HG03354 (cell line): ENCODE measurements around the gene GOLGA6L7.
"Not testable (repeated sequence)": the region's sequence is repeated elsewhere in the genome, so short reads cannot be mapped to it uniquely, and the experiment has no call there.

Experiments used
- ATAC-seq: cut with Tn5 transposase; IDR thresholded peaks from one replicate; pipeline ENCODE4 v1.9.1; 2021; ENCODE audit warnings: mild to moderate bottlenecking; ENCODE audit not compliant: unreplicated experiment, poor library complexity, severe bottlenecking

GOLGA6L7 gene

GRCh38 chr15:28849271-28849670 is 827 bp upstream of the GOLGA6L7 start:
- not testable (repeated sequence) for ATAC-seq

DNA sequence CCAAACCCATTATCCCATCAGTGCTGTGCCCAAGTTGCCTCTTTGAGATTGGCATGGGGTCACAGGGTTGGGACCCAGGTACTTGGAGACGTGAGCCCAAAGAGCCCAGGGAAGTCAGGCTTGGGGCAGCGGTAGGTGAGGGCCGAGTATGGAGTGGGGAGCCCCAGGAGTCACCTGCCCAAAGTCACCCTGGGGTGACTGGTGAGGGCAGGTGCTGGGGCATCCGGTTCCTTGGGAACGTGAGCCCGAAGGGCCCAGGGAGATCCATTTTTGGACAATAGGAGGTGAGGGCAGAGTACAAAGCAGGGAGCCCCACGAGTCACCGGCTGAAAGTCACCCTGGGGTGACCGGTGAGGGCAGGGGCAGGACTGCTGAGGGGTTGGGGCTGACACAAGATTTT is 485 bp downstream of the GOLGA6L7 start:
- ATAC-seq = not testable (repeated sequence)

DNA sequence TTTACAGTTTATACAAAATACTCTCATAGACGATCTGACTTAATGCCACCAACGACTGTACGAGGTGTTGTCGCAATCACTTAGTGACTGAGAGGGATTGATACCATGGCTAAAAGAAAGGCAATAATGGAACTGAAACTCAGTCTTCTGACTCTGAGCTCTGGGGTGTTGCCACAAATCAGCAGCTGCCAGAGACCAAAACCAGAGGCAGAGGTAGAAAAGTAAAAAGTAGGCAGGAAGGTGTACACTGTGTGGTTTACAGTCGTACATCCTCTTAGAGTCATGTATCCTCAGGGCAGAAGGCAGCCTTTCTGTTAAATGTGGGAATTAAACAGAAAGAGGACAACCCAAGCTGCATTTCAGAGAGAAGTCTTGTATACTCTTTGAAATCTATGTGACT is 1.2 kb downstream of the GOLGA6L7 start:
- ATAC-seq = peak; percentile 98

DNA sequence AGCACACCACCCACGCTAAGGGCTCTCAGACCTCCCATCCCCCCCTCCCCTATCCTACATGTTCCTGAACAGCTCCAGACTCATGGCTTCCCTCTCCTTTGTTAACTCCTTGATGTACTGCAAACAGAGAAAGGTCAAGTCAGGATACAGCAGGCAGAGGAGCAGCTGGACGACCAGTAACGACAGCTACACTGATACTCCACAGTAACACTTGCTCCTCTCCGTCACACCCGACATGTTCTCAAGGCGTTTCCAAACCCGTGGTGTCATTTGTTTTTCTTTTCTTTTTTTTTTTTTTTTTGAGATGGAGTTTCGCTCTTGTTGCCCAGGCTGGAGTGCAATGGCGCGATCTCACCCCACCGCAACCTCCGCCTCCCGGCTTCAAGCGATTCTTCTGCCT is 4.3 kb downstream of the GOLGA6L7 start:
- ATAC-seq = not testable (repeated sequence)

DNA sequence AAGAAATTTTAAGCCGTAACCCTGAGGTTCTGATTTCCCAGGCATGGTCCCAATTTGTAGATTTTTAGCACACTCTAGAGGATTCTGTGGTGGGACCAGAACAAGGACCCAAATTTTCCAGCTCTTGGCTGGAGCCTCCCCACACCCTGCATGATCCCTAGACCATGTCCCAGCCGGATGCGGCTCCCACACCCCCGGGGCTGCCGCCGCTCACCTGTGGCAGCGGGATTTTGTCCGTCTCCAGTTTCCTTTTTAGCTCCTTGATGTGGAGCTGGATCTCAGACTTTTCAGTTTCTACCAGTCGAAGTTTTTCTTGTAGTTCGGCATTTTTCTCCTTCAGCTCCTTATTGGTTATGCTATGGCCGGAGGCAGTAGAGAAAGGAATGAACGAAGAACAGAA is 4.9 kb downstream of the GOLGA6L7 start:
- not testable (repeated sequence) for ATAC-seq

- not testable (repeated sequence) for ATAC-seq
Observed at GRCh38 chr15:28842210-28842609, 6.2 kb downstream of the GOLGA6L7 start.

- not testable (repeated sequence) for ATAC-seq
Observed at GRCh38 chr15:28840285-28840684, 8.2 kb downstream of the GOLGA6L7 start.

DNA sequence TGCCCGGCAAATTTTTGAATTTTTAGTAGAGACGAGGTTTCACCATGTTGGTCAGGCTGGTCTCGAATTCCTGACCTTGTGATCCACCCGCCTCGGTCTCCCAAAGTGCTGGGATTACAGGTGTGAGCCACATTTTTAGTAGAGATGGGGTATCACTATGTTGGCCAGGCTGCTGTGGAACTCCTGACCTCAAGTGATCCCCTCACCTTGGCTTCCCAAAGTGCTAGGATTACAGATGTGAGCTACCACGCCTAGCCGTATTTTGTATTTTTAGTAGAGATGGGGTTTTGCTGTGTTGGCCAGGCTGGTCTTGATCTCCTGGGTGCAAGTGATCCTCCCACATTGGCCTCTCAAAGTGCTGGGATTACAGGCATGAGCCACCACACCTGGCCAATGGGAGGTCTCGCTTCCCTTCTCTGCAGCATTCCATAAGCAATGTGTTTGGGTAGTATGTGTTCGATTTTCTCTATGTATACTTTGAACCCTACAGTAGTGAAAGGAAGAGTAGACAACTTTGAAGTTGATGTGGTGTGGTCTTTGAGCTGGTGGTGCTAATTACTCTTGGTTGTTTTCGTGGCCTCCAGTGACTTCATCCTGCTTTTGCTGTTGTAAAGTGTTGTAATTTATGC is 13.4 kb downstream of the GOLGA6L7 start:
- ATAC-seq = not testable (repeated sequence)

DNA sequence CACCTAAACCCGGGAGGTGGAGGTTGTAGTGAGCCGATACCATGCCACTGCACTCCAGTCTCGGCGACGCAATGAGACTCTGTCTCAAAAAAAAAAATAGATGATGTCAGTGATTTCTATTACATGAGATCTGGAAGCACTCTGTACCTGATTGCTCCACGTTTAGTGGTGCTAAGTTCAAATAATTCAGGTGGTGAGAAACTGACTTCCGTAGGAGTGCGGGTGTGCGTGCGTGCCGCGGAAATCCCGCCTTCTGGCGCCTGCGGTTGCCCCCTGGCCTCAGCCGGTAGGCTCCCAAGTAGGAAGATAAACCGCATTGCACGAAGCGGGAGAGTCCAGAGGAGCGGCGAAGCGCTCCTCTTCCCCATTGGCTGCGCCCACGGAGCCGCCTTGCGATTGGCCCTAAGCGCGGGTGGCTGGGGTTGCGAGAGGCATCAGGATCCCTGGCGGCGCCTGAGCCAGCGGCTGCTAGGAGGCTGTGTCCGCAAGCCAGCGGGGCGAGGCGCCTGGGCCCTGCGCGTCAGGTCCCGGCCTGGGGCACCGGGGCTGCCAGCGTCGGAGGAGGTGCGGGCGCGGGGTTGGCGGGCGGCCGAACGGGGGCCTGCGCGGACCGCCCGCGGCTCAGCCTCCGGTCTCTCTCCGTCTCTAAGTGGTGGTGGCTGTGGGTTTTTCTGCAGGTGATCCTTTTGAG is 16.4 kb downstream of the GOLGA6L7 start:
- not testable (repeated sequence) for ATAC-seq

GRCh38 chr15:28821420-28821819 is 27.0 kb downstream of the GOLGA6L7 start:
- not testable (repeated sequence) for ATAC-seq

GRCh38 chr15:28819930-28820295 is 28.5 kb downstream of the GOLGA6L7 start:
- ATAC-seq = not testable (repeated sequence)

DNA sequence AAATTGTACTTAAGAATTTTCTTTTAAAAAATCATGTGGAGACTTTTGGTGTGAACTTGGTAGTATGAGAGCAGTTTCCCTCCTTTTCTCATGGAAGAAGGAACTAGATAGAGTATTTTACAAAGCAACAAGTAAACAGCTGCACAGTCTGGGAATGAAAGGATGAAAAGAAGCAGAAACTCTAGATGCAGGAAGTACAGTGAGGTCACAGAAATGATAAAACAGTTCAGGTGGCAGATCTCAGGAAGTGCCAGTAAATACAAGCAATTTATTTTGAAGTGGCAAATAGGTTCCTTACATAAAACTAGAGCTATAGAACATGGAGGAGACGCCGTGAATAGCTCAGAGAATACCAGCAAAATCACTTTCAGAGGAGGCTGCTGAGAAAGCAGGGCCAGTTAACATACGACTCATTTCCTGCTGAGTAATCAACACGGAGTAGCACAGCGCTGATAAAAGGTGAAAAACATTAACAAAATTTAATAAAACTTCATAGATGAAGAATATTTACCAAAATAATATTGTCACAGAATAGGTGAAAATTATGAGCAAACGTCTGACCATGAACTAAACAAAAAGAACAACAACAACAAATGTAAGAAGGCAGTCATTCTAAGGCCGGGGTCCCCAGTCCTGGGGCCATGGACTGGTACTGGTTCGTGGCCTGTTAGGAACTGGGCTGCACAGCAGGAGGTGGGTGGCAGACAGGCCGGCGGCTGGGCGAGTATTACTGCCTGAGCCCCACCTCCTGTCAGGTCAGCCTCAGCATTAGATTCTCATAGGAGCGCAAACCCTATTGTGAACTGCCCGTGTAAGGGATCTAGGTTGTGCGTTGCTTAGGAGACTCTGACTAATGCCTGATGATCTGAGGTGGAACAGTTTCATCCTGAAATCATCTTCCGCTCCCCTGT is 29.2 kb downstream of the GOLGA6L7 start:
- ATAC-seq = not testable (repeated sequence)

GRCh38 chr15:28818168-28818567 is 30.3 kb downstream of the GOLGA6L7 start:
- ATAC-seq = not testable (repeated sequence)

GRCh38 chr15:28814059-28814458 is 34.4 kb downstream of the GOLGA6L7 start:
- not testable (repeated sequence) for ATAC-seq

DNA sequence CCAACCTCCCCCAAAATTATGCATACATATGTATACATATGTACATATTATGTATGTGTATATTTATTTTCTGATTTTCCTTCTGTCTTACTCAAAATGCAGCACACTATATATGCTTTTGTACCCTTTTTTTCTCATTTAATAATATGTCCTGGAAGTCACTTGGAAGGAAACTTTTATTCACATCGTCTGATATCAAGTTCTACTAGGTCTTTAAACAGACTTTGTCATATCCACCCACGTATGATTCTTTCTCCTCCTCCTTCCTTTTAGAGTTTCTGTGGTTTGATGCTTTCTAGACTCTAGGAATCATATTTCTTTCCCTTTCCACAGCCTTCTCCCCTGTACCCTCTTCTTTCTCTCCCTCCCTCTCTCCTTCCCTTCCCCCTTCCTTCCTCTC is 35.1 kb downstream of the GOLGA6L7 start:
- not testable (repeated sequence) for ATAC-seq

DNA sequence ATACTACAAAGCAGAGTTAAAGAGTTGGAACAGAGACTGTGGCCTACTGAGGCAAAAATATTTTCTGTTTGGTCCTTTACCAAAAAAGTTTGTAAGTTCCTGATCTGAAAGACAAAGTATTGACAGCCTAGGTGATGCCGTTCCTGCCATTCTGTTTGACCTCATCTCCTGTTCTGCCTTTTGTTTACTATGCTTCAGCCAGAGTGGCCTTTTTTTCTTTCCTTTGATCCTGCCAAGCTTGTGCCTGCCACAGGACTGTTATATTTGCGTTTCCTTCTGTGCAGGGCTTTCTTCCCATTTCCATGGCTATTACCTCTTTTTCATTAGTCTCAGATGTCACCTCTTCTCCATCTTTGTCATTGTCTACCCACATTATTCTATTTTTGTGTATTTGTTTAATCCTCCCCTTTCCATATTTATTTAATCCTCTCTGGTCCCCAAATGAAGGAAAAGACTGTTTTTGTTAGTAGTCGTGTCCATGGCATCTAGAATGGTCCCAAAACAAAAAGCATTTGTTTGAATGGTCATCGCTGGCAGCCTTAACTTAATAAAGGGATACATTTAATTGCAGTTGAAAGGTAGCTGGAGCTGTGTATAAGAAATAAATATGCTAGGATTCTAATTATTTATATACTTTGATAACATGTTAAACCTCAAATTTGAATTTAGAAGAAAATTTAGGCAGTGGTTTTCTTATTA is 36.4 kb downstream of the GOLGA6L7 start:
- not testable (repeated sequence) for ATAC-seq

DNA sequence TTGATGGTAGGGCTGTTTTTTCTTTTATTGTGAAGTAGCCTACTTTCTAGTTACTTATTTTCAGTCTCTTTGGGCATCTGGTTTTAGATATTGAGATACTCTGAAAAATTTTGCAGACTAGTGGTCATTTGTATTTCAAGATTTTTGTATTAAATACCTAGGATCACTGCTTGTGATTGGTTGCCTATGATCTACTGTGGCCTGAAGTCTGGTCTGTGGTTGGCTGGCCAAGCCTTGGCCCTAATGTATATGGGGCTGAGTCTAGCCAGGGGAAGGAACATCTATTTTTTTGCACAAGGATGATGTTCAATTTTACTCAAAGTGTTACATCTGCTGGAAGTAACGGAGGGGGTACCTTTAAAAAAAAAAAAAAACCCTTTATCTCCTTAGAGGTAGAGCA is 38.0 kb downstream of the GOLGA6L7 start:
- not testable (repeated sequence) for ATAC-seq

GRCh38 chr15:28808136-28808535 is 40.3 kb downstream of the GOLGA6L7 start:
- ATAC-seq = not testable (repeated sequence)

GRCh38 chr15:28800366-28800765 is 48.1 kb downstream of the GOLGA6L7 start:
- not testable (repeated sequence) for ATAC-seq

DNA sequence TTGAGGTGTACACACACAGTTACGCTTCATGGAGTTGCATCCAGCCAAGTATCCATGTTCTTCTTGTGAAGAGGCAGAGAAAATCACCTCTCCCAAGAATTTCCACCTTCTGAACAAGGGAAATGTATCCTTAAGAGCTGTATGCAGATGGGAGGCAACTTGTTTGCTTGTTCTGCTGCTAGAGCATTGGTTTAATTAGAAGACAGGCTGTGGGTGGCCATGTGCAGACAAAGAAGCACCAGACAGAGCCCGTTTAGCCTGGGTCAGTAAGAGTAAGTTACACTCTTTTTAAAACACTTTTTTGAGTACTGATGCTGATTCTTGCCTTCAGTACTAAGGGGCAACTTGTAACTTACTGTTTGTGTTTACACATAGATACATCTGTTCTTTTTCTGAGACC is 50.2 kb downstream of the GOLGA6L7 start:
- ATAC-seq = not testable (repeated sequence)
